Transverse colon (tissue), 4 donors: ENCODE measurements around the gene BAMBI.

Experiments used
- CTCF ChIP-seq, 5 experiments: fragments of 200-600 bp in 3 of 5; fragments of 450-650 bp in 2 of 5; sonication (generic) in 3 of 5; IDR thresholded peaks; 1 replicate in 2 of 5; 2 replicates in 3 of 5; pipeline ENCODE4 v1.5.1; 2016 to 2017; ENCODE audit warnings: antibody characterized with exemption in 5 of 5, inconsistent platforms in 3 of 5, mild to moderate bottlenecking in 2 of 5, moderate library complexity in 1 of 5
- EP300 ChIP-seq: sonication (generic); formaldehyde crosslinking; IDR thresholded peaks from one replicate; pipeline ENCODE4 v1.6.1; 2017; ENCODE audit warnings: antibody characterized with exemption, low read depth
- POLR2AphosphoS5 ChIP-seq, 3 donors: sonication (generic); formaldehyde crosslinking; IDR thresholded peaks; one replicate each; pipeline ENCODE4 v1.6.1; 2016; ENCODE audit warnings: antibody characterized with exemption in 3 of 3

GRCh38 chr10:28687683-28688001 is 10.3 kb downstream of the BAMBI start:
- TF ChIP-seq CTCF (IDR thresholded peaks at IDR 0.05) (no peak), EP300 (no peak), POLR2AphosphoS5 (IDR thresholded peaks at IDR 0.05) (no peak)
